Caco-2 (cell line): Measurements from ENCODE around the gene SEC24A. TPM values are rescaled to one million over a fixed set of nuclear protein-coding genes. Genes with fewer than 3 reads are reported as not detected.

Experiments
- BruUV-seq: library from RNA; stranded (reverse); fragments of 400-500 nt; replicated peaks from 2 replicates; lab custom pipeline; 2021; lab: Mats Ljungman, UMichigan
- CTCF ChIA-PET: fragments of 300-600 bp; sonication (Branson Sonifier 250); formaldehyde crosslinking; loops from one replicate; lab custom pipeline; 2022; ENCODE audit warnings: antibody characterized with exemption; lab: Charles Lee
- POLR2A ChIA-PET: fragments of 300-600 bp; sonication (Branson Sonifier 250); formaldehyde crosslinking; loops from one replicate; lab custom pipeline; 2022; ENCODE audit warnings: antibody characterized with exemption; lab: Charles Lee
- DNase-seq, 2 experiments: peaks; one replicate each; pipeline versions ENCODE4 v3.0.0 to v3.0.0-alpha.2; 2020 to 2022
- H3K27me3 ChIP-seq: replicated peaks from 2 replicates; pipeline ENCODE4 v1.6.0; 2011; ENCODE audit warnings: low read length; ENCODE audit not compliant: control insufficient read depth, insufficient read depth
- H3K36me3 ChIP-seq: 2 replicates; pipeline ENCODE4 v1.5.1; 2011; ENCODE audit warnings: low read length; ENCODE audit not compliant: control insufficient read depth, insufficient read depth
- H3K4me1 ChIP-seq: fragments of 250-450 bp; sonication (Bioruptor Pico); 2 replicates; pipeline ENCODE4 v1.5.1; 2020; ENCODE audit warnings: mild to moderate bottlenecking
- H3K4me3 ChIP-seq: 2 replicates; pipeline ENCODE4 v1.5.1; 2011; ENCODE audit warnings: low read depth, mild to moderate bottlenecking, control low read depth, low read length
- H3K9me3 ChIP-seq: fragments of 250-450 bp; sonication (Bioruptor Pico); 2 replicates; pipeline ENCODE4 v1.5.1; 2020; ENCODE audit warnings: mild to moderate bottlenecking, moderate library complexity
- H3K27ac Mint-ChIP-seq: one replicate; pipeline ENCODE4 v1.8.0; 2022; ENCODE audit warnings: mixed read lengths; ENCODE audit not compliant: unreplicated experiment
- H3K27me3 Mint-ChIP-seq: one replicate; pipeline ENCODE4 v1.8.0; 2022; ENCODE audit warnings: mixed read lengths; ENCODE audit not compliant: insufficient read depth, unreplicated experiment
- H3K36me3 Mint-ChIP-seq: one replicate; pipeline ENCODE4 v1.8.0; 2022; ENCODE audit warnings: mild to moderate bottlenecking, mixed read lengths; ENCODE audit not compliant: insufficient read depth, unreplicated experiment
- H3K4me1 Mint-ChIP-seq: one replicate; pipeline ENCODE4 v1.8.0; 2022; ENCODE audit warnings: low read depth, mixed read lengths; ENCODE audit not compliant: unreplicated experiment
- H3K4me3 Mint-ChIP-seq: one replicate; pipeline ENCODE4 v1.8.0; 2022; ENCODE audit warnings: mild to moderate bottlenecking, moderate library complexity, mixed read lengths; ENCODE audit not compliant: unreplicated experiment
- H3K9me3 Mint-ChIP-seq: one replicate; pipeline ENCODE4 v1.8.0; 2022; ENCODE audit warnings: mixed read lengths; ENCODE audit not compliant: unreplicated experiment
- intact Hi-C: fragments of 100-400 bp; cut with micrococcal nuclease; formaldehyde crosslinking; loops from one replicate; pipeline ENCODE4 v1.10.0; 2022; ENCODE audit not compliant: unreplicated experiment
- total RNA-seq: library from RNA; stranded (reverse); gene quantifications from 2 replicates; pipeline ENCODE4 v1.2.3, GENCODE V29; 2022
- TF ChIP-seq, protein P1 (sequence below), 2 experiments: fragments of 200-600 bp in 1 of 2; IDR thresholded peaks; 1 replicate in 1 of 2; 2 replicates in 1 of 2; pipeline versions ENCODE4 v1.5.1 to v1.8.0; 2011 to 2022; ENCODE audit warnings: antibody characterized with exemption in 1 of 2, control low read depth in 1 of 2, inconsistent platforms in 1 of 2, low read depth in 1 of 2, low read length in 1 of 2, mild to moderate bottlenecking in 1 of 2, moderate library complexity in 1 of 2; ENCODE audit not compliant: insufficient read depth in 1 of 2, severe bottlenecking in 1 of 2, unreplicated experiment in 1 of 2

Gene SEC24A
- total RNA-seq, 1 experiment from 2014 or later, result 47.4 TPM

DNA sequence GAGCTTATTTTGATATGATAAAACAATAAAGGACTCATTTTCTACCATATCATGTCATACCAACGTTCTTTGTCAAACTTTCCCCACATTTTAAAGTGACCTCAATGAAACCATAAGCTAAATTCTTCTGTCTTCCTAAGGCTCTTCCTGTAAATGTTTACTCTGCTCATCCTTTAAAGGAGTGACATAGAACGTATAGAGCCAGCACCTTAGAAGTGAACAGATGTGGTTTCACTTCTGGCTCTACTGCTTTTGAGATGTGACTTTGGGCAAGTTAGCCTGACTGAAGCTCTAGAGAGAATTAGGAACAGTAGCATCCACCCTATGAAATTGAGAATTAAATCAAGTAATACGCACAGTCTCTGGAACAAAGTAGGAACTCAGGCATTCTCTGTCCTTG is 40.0 kb upstream of the SEC24A start:
- peaks cover 2% of the 10 kb centered on the region for H3K36me3 ChIP-seq
- no peaks in the 10 kb centered on the region for H3K27me3 ChIP-seq
- Mint-ChIP-seq H3K27me3 (no peaks in the 10 kb centered on the region), H3K9me3 (no peaks in the 10 kb centered on the region), H3K36me3 (peaks cover 72% of the 10 kb centered on the region), H3K4me3 (no peak overlapping the region), H3K4me1 (peaks cover 16% of the 10 kb centered on the region), H3K27ac (peak overlapping the region; percentile 78)
- POLR2A ChIA-PET, result interaction anchor here (0.6 to 1.1 kb wide), 2 partner anchors 21 to 182 kb away, joined by 3 read pairs; no protein-coding TSS in a partner anchor
- peaks cover 13% of the 10 kb centered on the region for H3K4me1 ChIP-seq
- no peak for DNase-seq
- TF ChIP-seq, protein P1, sequence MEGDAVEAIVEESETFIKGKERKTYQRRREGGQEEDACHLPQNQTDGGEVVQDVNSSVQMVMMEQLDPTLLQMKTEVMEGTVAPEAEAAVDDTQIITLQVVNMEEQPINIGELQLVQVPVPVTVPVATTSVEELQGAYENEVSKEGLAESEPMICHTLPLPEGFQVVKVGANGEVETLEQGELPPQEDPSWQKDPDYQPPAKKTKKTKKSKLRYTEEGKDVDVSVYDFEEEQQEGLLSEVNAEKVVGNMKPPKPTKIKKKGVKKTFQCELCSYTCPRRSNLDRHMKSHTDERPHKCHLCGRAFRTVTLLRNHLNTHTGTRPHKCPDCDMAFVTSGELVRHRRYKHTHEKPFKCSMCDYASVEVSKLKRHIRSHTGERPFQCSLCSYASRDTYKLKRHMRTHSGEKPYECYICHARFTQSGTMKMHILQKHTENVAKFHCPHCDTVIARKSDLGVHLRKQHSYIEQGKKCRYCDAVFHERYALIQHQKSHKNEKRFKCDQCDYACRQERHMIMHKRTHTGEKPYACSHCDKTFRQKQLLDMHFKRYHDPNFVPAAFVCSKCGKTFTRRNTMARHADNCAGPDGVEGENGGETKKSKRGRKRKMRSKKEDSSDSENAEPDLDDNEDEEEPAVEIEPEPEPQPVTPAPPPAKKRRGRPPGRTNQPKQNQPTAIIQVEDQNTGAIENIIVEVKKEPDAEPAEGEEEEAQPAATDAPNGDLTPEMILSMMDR (IDR thresholded peaks at IDR 0.05; ENCODE audit: insufficient read depth in 1 of 2, low read depth in 1 of 2, low read length in 1 of 2, severe bottlenecking in 1 of 2, unreplicated experiment in 1 of 2), result no peak
- CTCF ChIA-PET, result interaction anchor here (1.2 to 2.4 kb wide), 3 partner anchors 21 to 296 kb away, joined by 3 to 13 read pairs (median 5); partner anchors contain the start of genes CAMLG and PCBD2
- no peak overlapping the region for H3K4me3 ChIP-seq
- no peaks in the 10 kb centered on the region for H3K9me3 ChIP-seq
- intact Hi-C loops, result no loop called here
- no TSS peak for BruUV-seq

DNA sequence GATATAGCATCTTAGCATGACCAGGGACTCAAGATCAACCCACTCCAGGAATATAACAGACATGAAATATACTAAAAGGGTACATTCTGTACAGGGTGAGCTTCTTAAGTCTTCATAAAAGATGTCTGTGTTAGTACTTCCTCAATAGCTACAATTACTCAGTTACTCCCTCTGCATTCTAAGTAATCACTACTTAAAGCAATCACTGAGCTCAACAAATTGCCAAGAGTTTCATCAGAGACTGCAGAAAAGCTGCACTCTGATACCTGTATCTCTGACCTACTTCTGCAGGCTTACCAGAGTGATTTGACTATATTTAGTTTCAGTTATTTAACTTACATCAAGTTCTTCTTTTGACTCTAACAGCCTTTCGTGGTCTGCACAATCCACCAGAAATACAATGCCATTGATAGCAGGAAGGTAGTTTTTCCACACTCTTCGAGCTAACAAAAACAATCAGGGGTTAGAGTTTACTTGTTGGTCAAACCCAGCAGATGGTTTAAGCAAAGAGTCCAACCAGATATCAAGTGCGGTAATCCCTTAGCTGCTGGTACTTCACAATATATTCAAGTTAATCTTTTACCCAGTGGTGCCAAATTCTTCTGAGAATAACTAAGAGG is 39.2 kb upstream of the SEC24A start:
- H3K27me3 ChIP-seq, result no peaks in the 10 kb centered on the region
- no peak overlapping the region for H3K4me3 ChIP-seq
- POLR2A ChIA-PET, result interaction anchor here (0.7 to 1.1 kb wide), 4 partner anchors 22 to 758 kb away, joined by 3 to 4 read pairs (median 4); no protein-coding TSS in a partner anchor
- Mint-ChIP-seq H3K9me3 (no peaks in the 10 kb centered on the region), H3K4me1 (peaks cover 16% of the 10 kb centered on the region), H3K27me3 (no peaks in the 10 kb centered on the region), H3K36me3 (peaks cover 72% of the 10 kb centered on the region), H3K27ac (peak overlapping the region; percentile 78), H3K4me3 (no peak overlapping the region)
- TF ChIP-seq, protein P1 (IDR thresholded peaks at IDR 0.05; ENCODE audit: insufficient read depth in 1 of 2, low read depth in 1 of 2, low read length in 1 of 2, severe bottlenecking in 1 of 2, unreplicated experiment in 1 of 2), result no peak
- intact Hi-C loops, result no loop called here
- H3K4me1 ChIP-seq, result peaks cover 13% of the 10 kb centered on the region
- TSS peak; percentile 15 for BruUV-seq
- DNase-seq, result peak in 1 of 2 experiments; percentile 50
- no peaks in the 10 kb centered on the region for H3K9me3 ChIP-seq
- peaks cover 2% of the 10 kb centered on the region for H3K36me3 ChIP-seq
- CTCF ChIA-PET, result interaction anchor here (0.8 to 2.4 kb wide), 4 partner anchors 22 to 295 kb away, joined by 3 to 13 read pairs (median 4); partner anchors contain the start of genes CAMLG, PCBD2 and SEC24A

DNA sequence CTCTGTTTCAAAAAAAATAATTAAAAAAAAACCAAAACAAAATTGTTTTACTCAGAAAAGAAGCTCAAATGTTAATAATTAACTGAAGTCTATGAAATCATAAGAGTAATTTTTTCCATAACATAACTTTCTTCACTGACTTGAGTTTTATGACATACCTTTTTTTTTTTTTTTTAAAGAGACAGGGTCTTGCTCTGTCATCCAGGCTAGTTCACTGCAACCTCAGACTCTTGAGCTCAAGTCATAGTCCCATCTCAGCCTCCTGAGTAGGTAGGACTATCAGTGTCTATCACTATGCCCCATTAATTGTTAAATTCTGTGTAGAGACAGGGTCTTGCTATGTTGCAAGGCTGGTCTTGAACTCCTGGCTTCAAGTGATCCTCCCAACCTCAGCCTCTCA is 37.9 kb upstream of the SEC24A start:
- no peaks in the 10 kb centered on the region for H3K9me3 ChIP-seq
- peaks cover 2% of the 10 kb centered on the region for H3K36me3 ChIP-seq
- H3K36me3 Mint-ChIP-seq, result peaks cover 73% of the 10 kb centered on the region
- H3K4me1 ChIP-seq, result peaks cover 13% of the 10 kb centered on the region
- H3K27me3 Mint-ChIP-seq, result no peaks in the 10 kb centered on the region
- H3K4me3 ChIP-seq, result no peak overlapping the region
- BruUV-seq, result no TSS peak
- ChIA-PET CTCF (interaction anchor here (2.4 kb wide), 1 partner anchor 24 kb away, joined by 13 read pairs; no protein-coding TSS in a partner anchor), POLR2A (interaction anchor here (0.6 kb wide), 1 partner anchor 13 kb away, joined by 3 read pairs; no protein-coding TSS in a partner anchor)
- no peaks in the 10 kb centered on the region for H3K27me3 ChIP-seq
- no peaks in the 10 kb centered on the region for H3K9me3 Mint-ChIP-seq
- DNase-seq, result no peak
- no peak overlapping the region for H3K4me3 Mint-ChIP-seq
- intact Hi-C loops, result no loop called here
- peaks cover 16% of the 10 kb centered on the region for H3K4me1 Mint-ChIP-seq
- TF ChIP-seq, protein P1 (IDR thresholded peaks at IDR 0.05; ENCODE audit: insufficient read depth in 1 of 2, low read depth in 1 of 2, low read length in 1 of 2, severe bottlenecking in 1 of 2, unreplicated experiment in 1 of 2), result no peak
- peak overlapping the region; percentile 45 for H3K27ac Mint-ChIP-seq
